ENCODE results near the gene UGCG.

Gene UGCG

DNA sequence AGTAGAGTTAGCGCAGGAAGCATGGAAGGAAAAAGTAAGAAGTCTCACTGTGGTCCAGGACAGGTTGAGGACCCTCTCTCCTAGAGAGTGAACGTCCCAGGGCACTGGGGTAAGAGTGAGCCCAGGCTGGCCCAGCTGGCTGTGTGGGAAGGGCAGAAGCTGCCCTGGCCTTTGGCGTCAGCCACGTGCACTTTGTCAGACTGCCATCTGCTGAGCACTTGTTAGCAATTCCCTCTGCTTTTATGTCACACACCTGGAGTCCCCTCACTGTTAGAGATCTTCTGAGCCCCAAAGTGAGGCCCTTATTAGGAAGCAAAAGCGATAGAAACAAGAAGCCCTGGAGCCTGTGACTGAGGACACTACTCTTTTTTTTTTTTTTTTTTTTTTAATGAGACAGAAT, 79.1 kb downstream of the UGCG start:
- no peak overlapping the region for H3K27ac Mint-ChIP-seq

DNA sequence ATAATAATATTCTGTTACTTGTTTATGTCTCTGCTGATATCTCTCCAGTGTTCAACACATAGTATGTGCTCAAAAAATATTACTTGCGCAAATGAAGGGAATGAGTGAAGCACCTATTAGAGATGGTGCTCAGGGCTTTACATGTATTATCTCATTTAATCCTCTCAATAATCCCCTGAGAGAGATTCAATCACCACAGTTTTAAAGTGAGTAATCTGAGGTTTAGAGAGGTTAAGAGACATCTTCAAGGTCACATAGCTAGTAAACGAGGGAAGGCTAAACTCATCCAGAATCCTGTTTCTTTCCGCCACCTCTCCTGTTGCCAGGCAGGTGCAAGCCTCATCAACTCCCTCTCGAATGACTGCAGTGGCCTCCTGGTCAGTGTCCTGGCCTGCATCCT, 82.0 kb downstream of the UGCG start:
- Mint-ChIP-seq H3K27me3 (no peaks in the 10 kb centered on the region), H3K9me3 (no peaks in the 10 kb centered on the region), H3K36me3 (no peaks in the 10 kb centered on the region), H3K4me3 (no peak overlapping the region), H3K27ac (no peak overlapping the region), H3K4me1 (peaks cover 25% of the 10 kb centered on the region)
- no peak for DNase-seq (ENCODE audit: low spot score in 2 of 2)
- no peak for ATAC-seq (ENCODE audit: low read depth)

More for the DNA sequence above, 79.1 kb downstream of the UGCG start:
- no peak for DNase-seq (ENCODE audit: low spot score in 2 of 2)
- peak; percentile 37 for ATAC-seq (ENCODE audit: low read depth)
- no peaks in the 10 kb centered on the region for H3K36me3 Mint-ChIP-seq
- H3K4me3 Mint-ChIP-seq: no peak overlapping the region
- H3K9me3 Mint-ChIP-seq: no peaks in the 10 kb centered on the region
- H3K4me1 Mint-ChIP-seq: peaks cover 11% of the 10 kb centered on the region
- no peaks in the 10 kb centered on the region for H3K27me3 Mint-ChIP-seq

- H3K9me3 Mint-ChIP-seq: no peaks in the 10 kb centered on the region
- no peak for ATAC-seq (ENCODE audit: low read depth)
- no peaks in the 10 kb centered on the region for H3K27me3 Mint-ChIP-seq
- no peak for DNase-seq (ENCODE audit: low spot score in 2 of 2)
- H3K4me3 Mint-ChIP-seq: no peak overlapping the region
- no peak overlapping the region for H3K27ac Mint-ChIP-seq
- no peaks in the 10 kb centered on the region for H3K36me3 Mint-ChIP-seq
- H3K4me1 Mint-ChIP-seq: peaks cover 32% of the 10 kb centered on the region
These were observed 82.9 kb downstream of the UGCG start for GRCh38 chr9:111979561-111979960.

DNA sequence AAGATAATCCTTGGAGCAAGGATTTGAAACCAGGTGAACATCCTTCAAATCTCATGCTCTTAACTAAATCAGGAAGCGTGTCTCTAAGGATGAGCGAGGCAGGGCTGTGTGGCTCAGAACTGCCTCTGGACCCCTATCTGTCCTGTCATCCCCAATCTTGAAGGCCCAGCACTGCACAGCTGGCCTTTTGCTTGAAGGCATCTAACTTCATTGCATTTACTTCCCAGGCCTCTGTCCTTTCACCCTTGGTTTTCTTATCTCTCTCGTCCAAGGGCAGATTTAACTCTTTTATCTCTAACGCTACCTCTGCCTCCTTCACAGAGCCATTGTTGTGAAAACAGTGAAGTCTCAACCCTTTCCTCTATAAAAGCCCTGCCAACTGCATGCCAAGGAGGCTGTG, 83.8 kb downstream of the UGCG start:
- H3K27me3 Mint-ChIP-seq: no peaks in the 10 kb centered on the region
- no peak overlapping the region for H3K27ac Mint-ChIP-seq
- ATAC-seq (ENCODE audit: low read depth) (no peak), DNase-seq (ENCODE audit: low spot score in 2 of 2) (no peak)
- no peaks in the 10 kb centered on the region for H3K9me3 Mint-ChIP-seq
- peaks cover 38% of the 10 kb centered on the region for H3K4me1 Mint-ChIP-seq
- no peak overlapping the region for H3K4me3 Mint-ChIP-seq
- no peaks in the 10 kb centered on the region for H3K36me3 Mint-ChIP-seq

DNA sequence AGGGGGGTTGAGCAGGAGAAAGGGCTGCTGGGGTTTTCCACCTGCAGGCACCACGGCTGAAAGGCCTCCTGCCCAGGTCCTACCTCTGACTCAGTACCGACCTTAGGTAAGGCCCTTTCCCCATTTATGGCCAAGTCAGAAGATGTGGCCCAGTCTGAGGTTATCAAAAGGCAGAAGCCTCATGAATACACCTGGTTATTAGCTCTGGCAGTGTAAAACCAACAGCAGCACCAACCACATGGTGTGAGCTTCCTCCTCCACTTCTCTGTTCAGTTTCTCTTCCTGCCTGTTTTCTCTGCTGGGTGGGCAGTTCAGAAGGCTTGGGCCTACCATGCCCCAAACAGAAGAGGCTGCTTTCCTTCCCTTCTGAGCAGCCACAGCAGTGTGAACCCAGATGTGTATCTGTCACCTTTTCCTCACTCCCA, 86.9 kb downstream of the UGCG start:
- H3K27me3 Mint-ChIP-seq: no peaks in the 10 kb centered on the region
- peak overlapping the region; percentile 48 for H3K4me3 Mint-ChIP-seq
- peak overlapping the region; percentile 79 for H3K27ac Mint-ChIP-seq

DNA sequence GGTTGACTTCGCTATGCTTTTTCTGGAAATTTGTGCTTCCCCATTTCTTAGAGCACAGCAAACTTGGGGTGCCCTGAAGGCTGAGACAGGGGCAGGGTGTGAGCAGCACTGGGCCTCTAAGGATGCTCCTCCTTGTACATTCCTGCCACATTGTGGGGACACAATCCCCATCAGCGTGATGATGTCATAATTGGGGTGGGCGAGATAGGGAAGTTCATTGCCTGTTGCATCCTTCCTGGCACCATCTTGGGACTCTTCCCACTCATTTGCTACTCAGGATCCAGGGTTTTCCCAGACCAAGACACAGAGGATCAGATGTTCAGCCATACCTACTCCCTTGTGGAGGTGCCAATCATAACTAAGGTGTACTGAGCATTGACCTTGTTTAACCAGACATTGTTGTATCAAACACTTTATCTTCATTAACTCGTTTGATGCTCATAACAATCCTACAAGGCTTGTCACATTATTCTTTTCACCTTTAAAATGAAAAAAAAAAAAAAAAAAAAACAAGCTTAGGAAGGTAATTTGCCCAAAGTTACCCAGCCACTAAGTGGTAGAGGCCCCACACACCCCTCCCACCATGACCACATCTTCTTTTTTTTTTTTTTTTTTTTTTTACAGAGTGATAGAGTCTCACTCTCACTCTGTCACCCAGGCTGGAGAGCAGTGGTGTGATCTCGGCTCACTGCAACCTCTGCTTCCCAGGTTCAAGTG, 87.6 kb downstream of the UGCG start:
- Mint-ChIP-seq H3K36me3 (no peaks in the 10 kb centered on the region), H3K4me3 (no peak overlapping the region), H3K9me3 (no peaks in the 10 kb centered on the region), H3K27ac (peak overlapping the region; percentile 79), H3K27me3 (no peaks in the 10 kb centered on the region), H3K4me1 (peaks cover 45% of the 10 kb centered on the region)
- ATAC-seq (ENCODE audit: low read depth) (peak; percentile 14), DNase-seq (ENCODE audit: low spot score in 2 of 2) (no peak)

More for the DNA sequence above, 86.9 kb downstream of the UGCG start:
- ATAC-seq (ENCODE audit: low read depth) (peak; percentile 89), DNase-seq (ENCODE audit: low spot score in 2 of 2) (peak; percentile 38 to 56)
- H3K9me3 Mint-ChIP-seq: no peaks in the 10 kb centered on the region
- H3K4me1 Mint-ChIP-seq: peaks cover 45% of the 10 kb centered on the region
- no peaks in the 10 kb centered on the region for H3K36me3 Mint-ChIP-seq

Data from memory B cell (primary cell).